ENCODE measurements around the gene DNAJC10.

- no peak for TF ChIP-seq CTCF (conservative IDR thresholded peaks at IDR 0.05)
- TF ChIP-seq EZH2 (IDR thresholded peaks at IDR 0.05; ENCODE audit: low read depth) = no peak
These were observed 105.1 kb downstream of the DNAJC10 start for GRCh38 chr2:182821182-182821581.
